HCT116 (cell line): ENCODE measurements around the gene FRMD4B. TPM values are rescaled to one million over a fixed set of nuclear protein-coding genes. Genes with fewer than 3 reads are reported as not detected.

ENCODE experiments used
- ATAC-seq: fragments of 200-7000 bp; cut with Tn5 transposase; 2 replicates; pipeline ENCODE4 v1.9.1; 2020; ENCODE audit warnings: mild to moderate bottlenecking, moderate library complexity
- BruUV-seq: library from RNA; stranded (reverse); fragments of 400-500 nt; replicated peaks from 2 replicates; lab custom pipeline; 2021; lab: Mats Ljungman, UMichigan
- CTCF ChIA-PET: fragments of 300-600 bp; sonication (Branson Sonifier 250); formaldehyde crosslinking; loops from one replicate; lab custom pipeline; 2021; ENCODE audit warnings: antibody characterized with exemption; lab: Charles Lee
- POLR2A ChIA-PET: fragments of 300-600, 350-600 bp; sonication (Branson Sonifier 250); formaldehyde crosslinking; loops from one replicate; lab custom pipeline; 2021; ENCODE audit warnings: antibody characterized with exemption; lab: Charles Lee
- RAD21 ChIA-PET, 2 experiments: fragments of 300-600 bp; sonication (Branson Sonifier 250); formaldehyde crosslinking; loops; one replicate each; lab custom pipeline; 2023; ENCODE audit warnings: low total read pairs in 2 of 2; ENCODE audit not compliant: uncharacterized antibody in 2 of 2, unreplicated experiment in 2 of 2, low non-redundant PET in 1 of 2; lab: Charles Lee
- DNase-seq: peaks from one replicate; pipeline ENCODE4 v3.0.0-alpha.2; 2010; ENCODE audit warnings: low read depth, low spot score
- H2AFZ ChIP-seq: fragments of 200-600 bp; shearing (Covaris generic), sonication (generic); 2 replicates; pipeline ENCODE4 v1.6.1; 2017; ENCODE audit warnings: low read depth, mixed run types, mixed read lengths, antibody characterized with exemption, low read length; ENCODE audit not compliant: poor library complexity, severe bottlenecking
- H3K27ac ChIP-seq: 2 replicates; pipeline ENCODE4 v1.5.1; 2012; ENCODE audit warnings: low read depth, low read length
- H3K27me3 ChIP-seq: fragments of 200-600 bp; sonication (generic); 2 replicates; pipeline ENCODE4 v1.6.1; 2016; ENCODE audit warnings: mixed run types, low read length, mixed read lengths; ENCODE audit not compliant: insufficient read depth
- H3K36me3 ChIP-seq, 2 experiments: fragments of 200-500 bp in 1 of 2; fragments of 200-600 bp in 1 of 2; sonication (Bioruptor generic) in 1 of 2; sonication (generic) in 1 of 2; 2 replicates each; pipeline versions ENCODE4 v1.5.1 to v1.6.1; 2014 to 2016; ENCODE audit warnings: low read length in 2 of 2, inconsistent platforms in 1 of 2, mixed read lengths in 1 of 2, mixed run types in 1 of 2; ENCODE audit not compliant: insufficient read depth in 2 of 2, control insufficient read depth in 1 of 2
- H3K4me1 ChIP-seq, 2 experiments: fragments of 200-600 bp in 1 of 2; sonication (generic) in 1 of 2; 2 replicates each; pipeline versions ENCODE4 v1.5.1 to v1.6.1; 2012 to 2017; ENCODE audit warnings: low read length in 2 of 2, inconsistent platforms in 1 of 2, mild to moderate bottlenecking in 1 of 2, mixed read lengths in 1 of 2, mixed run types in 1 of 2, moderate library complexity in 1 of 2; ENCODE audit not compliant: insufficient read depth in 2 of 2, control insufficient read depth in 1 of 2
- H3K4me2 ChIP-seq: fragments of 200-600 bp; sonication (generic); 2 replicates; pipeline ENCODE4 v1.6.1; 2017; ENCODE audit warnings: mixed run types, low read length, mixed read lengths
- H3K4me3 ChIP-seq, 2 experiments: fragments of 200-600 bp in 1 of 2; sonication (generic) in 1 of 2; replicated peaks in 1 of 2; 2 replicates each; pipeline ENCODE4 v1.5.1; 2011 to 2016; ENCODE audit warnings: low read length in 2 of 2, control low read depth in 1 of 2, low read depth in 1 of 2, mild to moderate bottlenecking in 1 of 2, mixed read lengths in 1 of 2, mixed run types in 1 of 2
- H3K79me2 ChIP-seq: fragments of 200-600 bp; sonication (generic); 2 replicates; pipeline ENCODE4 v1.6.1; 2017; ENCODE audit warnings: mild to moderate bottlenecking, mixed run types, low read length, moderate library complexity, mixed read lengths; ENCODE audit not compliant: insufficient read depth
- H3K9ac ChIP-seq: fragments of 200-600 bp; sonication (generic); 2 replicates; pipeline ENCODE4 v1.6.1; 2016; ENCODE audit warnings: low read length, mixed read lengths
- H3K9me2 ChIP-seq: fragments of 200-600 bp; sonication (generic), shearing (Covaris generic); 2 replicates; pipeline ENCODE4 v1.6.1; 2017; ENCODE audit warnings: mixed run types, mild to moderate bottlenecking, moderate library complexity; ENCODE audit not compliant: insufficient read depth
- H3K9me3 ChIP-seq, 2 experiments: fragments of 200-500 bp in 1 of 2; fragments of 200-600 bp in 1 of 2; sonication (Bioruptor generic) in 1 of 2; sonication (generic) in 1 of 2; 2 replicates each; pipeline ENCODE4 v1.6.1; 2014 to 2017; ENCODE audit warnings: low read length in 2 of 2, mixed read lengths in 2 of 2, inconsistent platforms in 1 of 2, low read depth in 1 of 2, mild to moderate bottlenecking in 1 of 2, mixed run types in 1 of 2, moderate library complexity in 1 of 2; ENCODE audit not compliant: control insufficient read depth in 1 of 2, insufficient read depth in 1 of 2
- H4K20me1 ChIP-seq: fragments of 200-600 bp; sonication (generic), shearing (Covaris generic); 2 replicates; pipeline ENCODE4 v1.6.1; 2017; ENCODE audit warnings: mixed run types, mild to moderate bottlenecking, moderate library complexity; ENCODE audit not compliant: insufficient read depth
- CBX3 ChIP-seq: IDR thresholded peaks from 2 replicates; pipeline ENCODE4 v1.6.1; 2012; ENCODE audit warnings: low read depth
- CEBPB ChIP-seq: IDR thresholded peaks from 2 replicates; pipeline ENCODE4 v1.6.1; 2012; ENCODE audit warnings: low read depth
- EGR1 ChIP-seq: IDR thresholded peaks from 2 replicates; pipeline ENCODE4 v1.6.1; 2012; ENCODE audit warnings: low read depth
- EZH2phosphoT487 ChIP-seq: fragments of 200-600 bp; IDR thresholded peaks from 2 replicates; pipeline ENCODE4 v1.6.1; 2018; ENCODE audit warnings: antibody characterized with exemption, borderline replicate concordance
- MAX ChIP-seq: IDR thresholded peaks from 2 replicates; pipeline ENCODE4 v1.6.1; 2012
- POLR2A ChIP-seq: IDR thresholded peaks from 2 replicates; pipeline ENCODE4 v1.7.0; 2011; ENCODE audit warnings: borderline replicate concordance; ENCODE audit not compliant: insufficient read depth, insufficient read length; ENCODE audit errors: extremely low read depth
- RAD21 ChIP-seq: IDR thresholded peaks from 2 replicates; pipeline ENCODE4 v1.6.1; 2012; ENCODE audit warnings: low read depth, mild to moderate bottlenecking
- SIN3A ChIP-seq: IDR thresholded peaks from 2 replicates; pipeline ENCODE4 v1.6.1; 2012; ENCODE audit warnings: low read depth
- SP1 ChIP-seq: IDR thresholded peaks from 2 replicates; pipeline ENCODE4 v1.6.1; 2012; ENCODE audit warnings: low read depth
- SRF ChIP-seq: IDR thresholded peaks from 2 replicates; pipeline ENCODE4 v1.6.1; 2012; ENCODE audit warnings: low read depth
- ZNF274 ChIP-seq: fragments of 200-500 bp; sonication (Bioruptor generic); IDR thresholded peaks from 2 replicates; pipeline ENCODE4 v1.6.1; 2014; ENCODE audit warnings: mild to moderate bottlenecking, low read depth, low read length, inconsistent platforms
- intact Hi-C: fragments of 100-400 bp; cut with micrococcal nuclease; formaldehyde crosslinking; loops from 2 replicates; pipeline ENCODE4 v1.10.0; 2022
- total RNA-seq: library from RNA; stranded (reverse); gene quantifications from one replicate; pipeline ENCODE4 v1.2.1, GENCODE V29; 2021; ENCODE audit not compliant: unreplicated experiment
- TF ChIP-seq, protein P1 (sequence below): IDR thresholded peaks from 2 replicates; pipeline ENCODE4 v1.6.1; 2011; ENCODE audit warnings: mild to moderate bottlenecking, low read length, moderate library complexity; ENCODE audit not compliant: insufficient replicate concordance; ENCODE audit errors: extremely low read depth
- TF ChIP-seq, protein P2 (sequence below), 3 experiments: fragments of 200-600 bp in 1 of 3; sonication (generic) in 1 of 3; IDR thresholded peaks in 2 of 3; conservative IDR thresholded peaks in 1 of 3; 2 replicates each; pipeline ENCODE4 v1.5.1; 2012 to 2017; ENCODE audit warnings: low read depth in 2 of 3, low read length in 2 of 3, antibody characterized with exemption in 1 of 3, borderline replicate concordance in 1 of 3, control low read depth in 1 of 3, mild to moderate bottlenecking in 1 of 3, mixed read lengths in 1 of 3, mixed run types in 1 of 3, moderate library complexity in 1 of 3; ENCODE audit not compliant: insufficient read depth in 1 of 3
- TF ChIP-seq, protein P3 (sequence below): IDR thresholded peaks from 2 replicates; pipeline ENCODE4 v1.6.1; 2012; ENCODE audit warnings: low read depth
- TF ChIP-seq, protein P4 (sequence below): IDR thresholded peaks from 2 replicates; pipeline ENCODE4 v1.6.1; 2012

The FRMD4B gene
- total RNA-seq, 1 experiment from 2014 or later, result 2.0 TPM

- Histone ChIP-seq H4K20me1 (no peaks in the 10 kb centered on the region), H2AFZ (no peak overlapping the region), H3K4me3 (no peak overlapping the region), H3K36me3 (no peaks in the 10 kb centered on the region), H3K27me3 (no peaks in the 10 kb centered on the region), H3K4me1 (peaks cover 17 to 41% of the 10 kb centered on the region in 2 experiments), H3K9me2 (no peaks in the 10 kb centered on the region), H3K9ac (no peak overlapping the region), H3K27ac (no peak overlapping the region), H3K4me2 (peak overlapping the region; percentile 49; the same call in 1 of the 2 replicates), H3K79me2 (no peaks in the 10 kb centered on the region), H3K9me3 (no peaks in the 10 kb centered on the region)
- BruUV-seq, result no TSS peak
- TF ChIP-seq MAX (no peak), SRF (no peak), RAD21 (no peak), ZNF274 (no peak), EGR1 (no peak), CEBPB (no peak), SIN3A (no peak), SP1 (no peak), EZH2phosphoT487 (no peak), CBX3 (no peak), POLR2A (no peak)
- TF ChIP-seq, protein P1, sequence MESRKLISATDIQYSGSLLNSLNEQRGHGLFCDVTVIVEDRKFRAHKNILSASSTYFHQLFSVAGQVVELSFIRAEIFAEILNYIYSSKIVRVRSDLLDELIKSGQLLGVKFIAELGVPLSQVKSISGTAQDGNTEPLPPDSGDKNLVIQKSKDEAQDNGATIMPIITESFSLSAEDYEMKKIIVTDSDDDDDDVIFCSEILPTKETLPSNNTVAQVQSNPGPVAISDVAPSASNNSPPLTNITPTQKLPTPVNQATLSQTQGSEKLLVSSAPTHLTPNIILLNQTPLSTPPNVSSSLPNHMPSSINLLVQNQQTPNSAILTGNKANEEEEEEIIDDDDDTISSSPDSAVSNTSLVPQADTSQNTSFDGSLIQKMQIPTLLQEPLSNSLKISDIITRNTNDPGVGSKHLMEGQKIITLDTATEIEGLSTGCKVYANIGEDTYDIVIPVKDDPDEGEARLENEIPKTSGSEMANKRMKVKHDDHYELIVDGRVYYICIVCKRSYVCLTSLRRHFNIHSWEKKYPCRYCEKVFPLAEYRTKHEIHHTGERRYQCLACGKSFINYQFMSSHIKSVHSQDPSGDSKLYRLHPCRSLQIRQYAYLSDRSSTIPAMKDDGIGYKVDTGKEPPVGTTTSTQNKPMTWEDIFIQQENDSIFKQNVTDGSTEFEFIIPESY, result no peak
- TF ChIP-seq, protein P2, sequence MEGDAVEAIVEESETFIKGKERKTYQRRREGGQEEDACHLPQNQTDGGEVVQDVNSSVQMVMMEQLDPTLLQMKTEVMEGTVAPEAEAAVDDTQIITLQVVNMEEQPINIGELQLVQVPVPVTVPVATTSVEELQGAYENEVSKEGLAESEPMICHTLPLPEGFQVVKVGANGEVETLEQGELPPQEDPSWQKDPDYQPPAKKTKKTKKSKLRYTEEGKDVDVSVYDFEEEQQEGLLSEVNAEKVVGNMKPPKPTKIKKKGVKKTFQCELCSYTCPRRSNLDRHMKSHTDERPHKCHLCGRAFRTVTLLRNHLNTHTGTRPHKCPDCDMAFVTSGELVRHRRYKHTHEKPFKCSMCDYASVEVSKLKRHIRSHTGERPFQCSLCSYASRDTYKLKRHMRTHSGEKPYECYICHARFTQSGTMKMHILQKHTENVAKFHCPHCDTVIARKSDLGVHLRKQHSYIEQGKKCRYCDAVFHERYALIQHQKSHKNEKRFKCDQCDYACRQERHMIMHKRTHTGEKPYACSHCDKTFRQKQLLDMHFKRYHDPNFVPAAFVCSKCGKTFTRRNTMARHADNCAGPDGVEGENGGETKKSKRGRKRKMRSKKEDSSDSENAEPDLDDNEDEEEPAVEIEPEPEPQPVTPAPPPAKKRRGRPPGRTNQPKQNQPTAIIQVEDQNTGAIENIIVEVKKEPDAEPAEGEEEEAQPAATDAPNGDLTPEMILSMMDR (IDR thresholded peaks at IDR 0.05 in 2 of 3, conservative IDR thresholded peaks at IDR 0.05 in 1 of 3; ENCODE audit: borderline replicate concordance in 1 of 3, insufficient read depth in 1 of 3, low read depth in 2 of 3, low read length in 2 of 3), result no peak
- TF ChIP-seq, protein P3, sequence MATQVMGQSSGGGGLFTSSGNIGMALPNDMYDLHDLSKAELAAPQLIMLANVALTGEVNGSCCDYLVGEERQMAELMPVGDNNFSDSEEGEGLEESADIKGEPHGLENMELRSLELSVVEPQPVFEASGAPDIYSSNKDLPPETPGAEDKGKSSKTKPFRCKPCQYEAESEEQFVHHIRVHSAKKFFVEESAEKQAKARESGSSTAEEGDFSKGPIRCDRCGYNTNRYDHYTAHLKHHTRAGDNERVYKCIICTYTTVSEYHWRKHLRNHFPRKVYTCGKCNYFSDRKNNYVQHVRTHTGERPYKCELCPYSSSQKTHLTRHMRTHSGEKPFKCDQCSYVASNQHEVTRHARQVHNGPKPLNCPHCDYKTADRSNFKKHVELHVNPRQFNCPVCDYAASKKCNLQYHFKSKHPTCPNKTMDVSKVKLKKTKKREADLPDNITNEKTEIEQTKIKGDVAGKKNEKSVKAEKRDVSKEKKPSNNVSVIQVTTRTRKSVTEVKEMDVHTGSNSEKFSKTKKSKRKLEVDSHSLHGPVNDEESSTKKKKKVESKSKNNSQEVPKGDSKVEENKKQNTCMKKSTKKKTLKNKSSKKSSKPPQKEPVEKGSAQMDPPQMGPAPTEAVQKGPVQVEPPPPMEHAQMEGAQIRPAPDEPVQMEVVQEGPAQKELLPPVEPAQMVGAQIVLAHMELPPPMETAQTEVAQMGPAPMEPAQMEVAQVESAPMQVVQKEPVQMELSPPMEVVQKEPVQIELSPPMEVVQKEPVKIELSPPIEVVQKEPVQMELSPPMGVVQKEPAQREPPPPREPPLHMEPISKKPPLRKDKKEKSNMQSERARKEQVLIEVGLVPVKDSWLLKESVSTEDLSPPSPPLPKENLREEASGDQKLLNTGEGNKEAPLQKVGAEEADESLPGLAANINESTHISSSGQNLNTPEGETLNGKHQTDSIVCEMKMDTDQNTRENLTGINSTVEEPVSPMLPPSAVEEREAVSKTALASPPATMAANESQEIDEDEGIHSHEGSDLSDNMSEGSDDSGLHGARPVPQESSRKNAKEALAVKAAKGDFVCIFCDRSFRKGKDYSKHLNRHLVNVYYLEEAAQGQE, result no peak
- TF ChIP-seq, protein P4, sequence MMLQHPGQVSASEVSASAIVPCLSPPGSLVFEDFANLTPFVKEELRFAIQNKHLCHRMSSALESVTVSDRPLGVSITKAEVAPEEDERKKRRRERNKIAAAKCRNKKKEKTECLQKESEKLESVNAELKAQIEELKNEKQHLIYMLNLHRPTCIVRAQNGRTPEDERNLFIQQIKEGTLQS, result no peak
- no peak for DNase-seq
- intact Hi-C loops, result no loop called here
- POLR2A ChIA-PET, result no interaction called here
- CTCF ChIA-PET, result interaction anchor here (1.1 kb wide), 1 partner anchor 54 kb away, joined by 3 read pairs; no protein-coding TSS in a partner anchor
- RAD21 ChIA-PET, result no interaction called here
- ATAC-seq, result no peak
Measured at GRCh38 chr3:69182588-69183316, 203.1 kb downstream of the FRMD4B start.
